ENCODE measurements around the gene HLA-DQA2. TPM values are rescaled to one million over a fixed set of nuclear protein-coding genes. Genes with fewer than 3 reads are reported as not detected.

The HLA-DQA2 gene
- total RNA-seq, 1 experiment from 2014 or later: not detected

DNA sequence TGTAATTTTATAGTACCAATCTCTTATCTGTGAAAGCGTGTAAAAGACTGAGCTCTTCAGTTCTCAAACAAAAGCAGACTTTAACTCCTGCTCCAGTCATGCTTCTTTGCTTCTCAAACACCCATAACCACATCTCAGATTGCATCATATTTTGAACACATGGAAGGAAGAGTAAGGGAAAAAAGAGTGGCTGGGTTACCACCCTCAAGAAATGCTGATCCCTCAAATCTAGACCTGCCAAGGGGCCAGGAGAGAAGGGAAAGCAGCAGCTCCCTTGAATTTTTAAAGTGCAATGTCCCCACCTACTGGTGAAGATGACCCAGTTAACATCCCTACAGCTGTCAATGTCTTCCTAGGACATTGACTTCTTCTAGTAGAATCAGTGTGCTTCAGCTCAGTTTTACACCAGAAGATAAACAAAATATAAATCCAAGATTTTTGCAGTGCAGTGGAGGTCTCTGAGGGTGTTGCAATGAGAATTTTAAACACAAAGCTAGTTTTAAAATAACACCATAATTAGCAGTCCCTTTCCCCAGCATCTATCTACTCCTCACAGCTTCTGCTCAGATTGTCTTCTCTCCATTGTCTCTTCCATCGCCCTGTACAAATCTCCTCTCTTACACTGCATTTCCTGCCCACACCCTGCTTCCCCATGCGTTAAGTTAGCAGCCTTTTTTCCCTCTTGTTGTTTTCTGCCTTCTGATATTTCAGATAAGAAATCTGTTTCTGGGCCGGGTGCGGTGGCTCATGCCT, 44.8 kb downstream of the HLA-DQA2 start:
- Histone ChIP-seq H3K4ac (ENCODE audit: low read depth, low read length) (no peak overlapping the region), H3K23me2 (ENCODE audit: insufficient read length, low read depth, low read length, poor library complexity, severe bottlenecking) (no peaks in the 10 kb centered on the region), H3K27ac (ENCODE audit: insufficient read length, low read depth, low read length) (no peak overlapping the region), H3K56ac (ENCODE audit: insufficient read length, low read depth, low read length) (no peak overlapping the region), H3K79me2 (ENCODE audit: insufficient read depth, low read length) (no peaks in the 10 kb centered on the region), H3T11ph (ENCODE audit: low read length) (no peak overlapping the region), H4K91ac (ENCODE audit: insufficient read length, low read depth, low read length) (no peak overlapping the region), H4K5ac (ENCODE audit: insufficient read length, low read depth, low read length) (no peak overlapping the region), H2BK120ac (ENCODE audit: low read depth, low read length, poor library complexity, severe bottlenecking) (no peak overlapping the region), H3K4me1 (ENCODE audit: insufficient read depth, low read length) (no peaks in the 10 kb centered on the region), H3K4me2 (ENCODE audit: insufficient read depth, insufficient read length, low read length) (no peak overlapping the region), H2AFZ (ENCODE audit: low read length) (peak overlapping the region; percentile 86), H4K8ac (replicated peaks; ENCODE audit: insufficient read length, low read depth, low read length) (no peak overlapping the region), H3K9me3 (ENCODE audit: control insufficient read depth, low read depth, low read length) (no peaks in the 10 kb centered on the region), H2BK20ac (ENCODE audit: low read depth, low read length, poor library complexity, severe bottlenecking) (no peak overlapping the region), H3K27me3 (ENCODE audit: insufficient read depth, low read length) (no peaks in the 10 kb centered on the region), H2BK15ac (ENCODE audit: low read depth, low read length) (no peak overlapping the region), H2AK5ac (ENCODE audit: insufficient read length, low read length) (no peak overlapping the region), H3K14ac (ENCODE audit: insufficient read depth, low read length) (no peak overlapping the region), H3K79me1 (ENCODE audit: insufficient read depth, low read depth, low read length, poor library complexity, severe bottlenecking) (no peaks in the 10 kb centered on the region), H4K20me1 (ENCODE audit: control insufficient read depth, insufficient read depth, insufficient read length) (no peaks in the 10 kb centered on the region), H3K9ac (ENCODE audit: extremely low read depth, insufficient read length, low read length) (no peak overlapping the region), H3K23ac (ENCODE audit: insufficient read length, low read depth, low read length) (no peak overlapping the region), H2BK12ac (ENCODE audit: insufficient read length, low read depth, low read length) (no peak overlapping the region), H3K18ac (ENCODE audit: insufficient read length, low read depth, low read length) (no peak overlapping the region), H2BK5ac (ENCODE audit: insufficient read length, low read length) (no peak overlapping the region)
- H3K9me3 Mint-ChIP-seq: no peaks in the 10 kb centered on the region; a peak in 1 of 5 replicates
- TF ChIP-seq CTCF (conservative IDR thresholded peaks at IDR 0.05): peak; percentile 82
- H3K4me3 Mint-ChIP-seq: no peak overlapping the region
- DNase-seq: peak; percentile 52
- peaks cover 2% of the 10 kb centered on the region in 2 experiments; a peak in 2 of 4 replicates for H3K4me1 Mint-ChIP-seq
- no CpG with 5 or more reads among the region's 5 CpGs for WGBS (ENCODE audit: extremely low coverage, insufficient read length, low lambda C conversion rate)
- peaks cover 3% of the 10 kb centered on the region; the same call in 1 of the 2 replicates for H3K27me3 Mint-ChIP-seq (ENCODE audit: low read depth)
- no peak overlapping the region for H3K27ac Mint-ChIP-seq
- H3K36me3 Mint-ChIP-seq (ENCODE audit: insufficient read depth in 1 of 3, low read depth in 3 of 3): no peaks in the 10 kb centered on the region

Data from H9 (cell line).